K562 (cell line): ENCODE results near the gene IL17F. TPM values are rescaled to one million over a fixed set of nuclear protein-coding genes. Genes with fewer than 3 reads are reported as not detected.

Experiments used
- ARNT ChIP-seq, 2 experiments: fragments of 450-650 bp; IDR thresholded peaks; 2 replicates each; pipeline ENCODE4 v1.6.1; 2016; ENCODE audit warnings: mild to moderate bottlenecking in 1 of 2
- CEBPG ChIP-seq, 3 experiments: fragments of 200-800 bp in 1 of 3; sonication (Bioruptor generic) in 1 of 3; sonication (generic) in 1 of 3; formaldehyde crosslinking in 1 of 3; IDR thresholded peaks in 2 of 3; conservative IDR thresholded peaks in 1 of 3; 2 replicates each; pipeline versions ENCODE4 v1.6.1 to v1.8.0; 2016 to 2022; ENCODE audit warnings: missing compliant biosample characterization in 2 of 3, missing genetic modification characterization in 2 of 3, mild to moderate bottlenecking in 1 of 3, missing genetic modification reagents in 1 of 3
- CREM ChIP-seq: IDR thresholded peaks from 2 replicates; pipeline ENCODE4 v1.6.1; 2014; ENCODE audit warnings: antibody characterized with exemption, low read depth
- FOXK2 ChIP-seq, 2 experiments: fragments of 450-650 bp; IDR thresholded peaks in 1 of 2; conservative IDR thresholded peaks in 1 of 2; 2 replicates each; pipeline ENCODE4 v1.6.1; 2016; ENCODE audit warnings: low read depth in 2 of 2, mild to moderate bottlenecking in 1 of 2
- FOXM1 ChIP-seq, 2 experiments: fragments of 450-650 bp in 1 of 2; sonication (generic) in 1 of 2; formaldehyde crosslinking in 1 of 2; IDR thresholded peaks; 2 replicates each; pipeline versions ENCODE4 v1.6.1 to v1.9.0; 2017 to 2022; ENCODE audit warnings: low read depth in 2 of 2, mild to moderate bottlenecking in 2 of 2, missing genetic modification reagents in 1 of 2, moderate library complexity in 1 of 2
- NFRKB ChIP-seq: fragments of 450-650 bp; IDR thresholded peaks from 2 replicates; pipeline ENCODE4 v1.6.1; 2016; ENCODE audit warnings: low read depth
- polyA plus RNA-seq, 8 experiments: library from polyadenylated mRNA; depleted of rRNA in 4 of 8; stranded (reverse) in 5 of 8; unstranded in 3 of 8; fragments of >200 nt; fragmentation: Nextera tagmentation in 2 of 8; fragmentation: Illumina TruSeq in 1 of 8; extraction: Ambion mirVana in 2 of 8; extraction: Trizol in 1 of 8; gene quantifications; 2 replicates each; pipeline versions ENCODE4 v1.2.1 to v1.2.3, GENCODE V29; 2011 to 2014; ENCODE audit warnings: inconsistent platforms in 1 of 8, missing spikeins in 1 of 8
- total RNA-seq, 7 experiments: library from RNA; depleted of rRNA in 6 of 7; stranded (reverse); fragments of >200 nt in 6 of 7; fragmentation: Illumina TruSeq in 2 of 7; extraction: Trizol in 2 of 7; gene quantifications; 2 replicates each; pipeline versions ENCODE4 v1.2.1 to v1.2.3, GENCODE V29; 2011 to 2021; ENCODE audit warnings: low replicate concordance in 1 of 7
- TF ChIP-seq, protein P1 (sequence below), 2 experiments: fragments of 200-800 bp in 1 of 2; sonication (Bioruptor generic) in 1 of 2; sonication (generic) in 1 of 2; formaldehyde crosslinking in 1 of 2; IDR thresholded peaks in 1 of 2; conservative IDR thresholded peaks in 1 of 2; 2 replicates each; pipeline versions ENCODE4 v1.5.0 to v1.6.1; 2016 to 2020; ENCODE audit warnings: missing compliant biosample characterization in 1 of 2, missing genetic modification characterization in 1 of 2, missing genetic modification reagents in 1 of 2

The IL17F gene
- total and polyA plus RNA-seq, 9 of the 15 experiments (the other 6 are each of a cell fraction or from before 2014, with no cell fraction given), result not detected

DNA sequence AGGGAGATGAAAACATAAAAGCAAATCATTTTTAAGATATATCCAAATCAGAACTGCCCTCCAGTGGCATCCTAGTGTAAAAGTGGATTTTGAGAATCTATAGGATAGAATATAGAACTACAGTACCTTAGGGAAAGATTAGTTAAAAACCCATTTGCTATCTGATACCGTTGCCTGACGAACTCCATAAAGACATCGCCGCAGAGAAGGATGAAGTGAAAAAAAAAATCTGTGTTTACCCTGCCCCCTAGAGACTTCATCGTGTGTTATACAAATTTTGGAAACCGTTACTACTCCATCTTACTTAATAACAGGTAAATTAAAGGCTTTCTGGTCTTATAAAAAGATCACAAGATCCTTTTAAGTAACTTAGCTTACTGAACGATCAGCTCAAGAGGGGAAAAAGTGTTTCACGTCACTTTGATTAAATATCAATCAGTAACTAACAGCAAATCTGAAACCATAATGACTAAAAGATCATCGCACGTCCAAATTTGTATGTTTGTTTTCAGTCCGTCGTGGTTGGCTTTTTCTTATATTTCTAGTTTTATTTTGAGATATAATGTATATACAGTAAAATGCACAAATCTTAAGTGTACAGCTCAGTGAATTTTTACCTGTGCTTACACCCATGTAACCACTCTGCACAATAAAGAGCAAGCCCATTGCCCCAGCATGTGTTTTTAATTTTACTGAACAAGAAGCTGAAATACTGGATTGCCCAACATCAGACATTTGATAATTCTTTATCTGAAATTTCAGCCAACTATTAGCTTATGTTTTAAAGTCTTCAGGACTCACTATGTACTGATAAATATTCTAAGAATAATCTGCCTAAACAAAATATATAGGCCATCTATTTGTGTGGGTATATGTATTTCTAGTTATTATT lies 41.1 kb upstream of the IL17F start (continued):
- TF ChIP-seq, protein P1, sequence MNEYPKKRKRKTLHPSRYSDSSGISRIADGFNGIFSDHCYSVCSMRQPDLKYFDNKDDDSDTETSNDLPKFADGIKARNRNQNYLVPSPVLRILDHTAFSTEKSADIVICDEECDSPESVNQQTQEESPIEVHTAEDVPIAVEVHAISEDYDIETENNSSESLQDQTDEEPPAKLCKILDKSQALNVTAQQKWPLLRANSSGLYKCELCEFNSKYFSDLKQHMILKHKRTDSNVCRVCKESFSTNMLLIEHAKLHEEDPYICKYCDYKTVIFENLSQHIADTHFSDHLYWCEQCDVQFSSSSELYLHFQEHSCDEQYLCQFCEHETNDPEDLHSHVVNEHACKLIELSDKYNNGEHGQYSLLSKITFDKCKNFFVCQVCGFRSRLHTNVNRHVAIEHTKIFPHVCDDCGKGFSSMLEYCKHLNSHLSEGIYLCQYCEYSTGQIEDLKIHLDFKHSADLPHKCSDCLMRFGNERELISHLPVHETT (CRISPR knock-in tag; conservative IDR thresholded peaks at IDR 0.05 in 1 of 2, IDR thresholded peaks at IDR 0.05 in 1 of 2), result peak in 1 of 2 experiments; percentile 32; a peak in 1 of 4 replicates
- TF ChIP-seq CREM (no peak), ARNT (IDR thresholded peaks at IDR 0.05) (peak in 1 of 2 experiments; percentile 84; a peak in 1 of 4 replicates), FOXM1 (IDR thresholded peaks at IDR 0.05; ENCODE audit: low read depth) (no peak; the same call in 1 of the 2 replicates), FOXM1 (CRISPR knock-in tag; IDR thresholded peaks at IDR 0.05; ENCODE audit: low read depth) (no peak), NFRKB (0 out of 2 replicates have a peak, but pooled peaks have one; percentile 2), FOXK2 (conservative IDR thresholded peaks at IDR 0.05 in 1 of 2, IDR thresholded peaks at IDR 0.05 in 1 of 2; ENCODE audit: low read depth in 2 of 2) (peak in 1 of 2 experiments; percentile 29; a peak in 1 of 4 replicates), CEBPG (CRISPR knock-in tag; IDR thresholded peaks at IDR 0.05) (no peak), CEBPG (tag; conservative IDR thresholded peaks at IDR 0.05 in 1 of 2, IDR thresholded peaks at IDR 0.05 in 1 of 2) (peak; percentile 34 to 38; a peak in 3 of 4 replicates)
